Epithelial cell of proximal tubule (primary cell): ENCODE data around the gene DOK5. TPM values are rescaled to one million over a fixed set of nuclear protein-coding genes. Genes with fewer than 3 reads are reported as not detected.

Experiments used
- DNase-seq: peaks from one replicate; pipeline ENCODE4 v3.0.0-alpha.2; 2011; ENCODE audit warnings: low read depth
- H3K4me3 ChIP-seq: 2 replicates; pipeline ENCODE4 v1.5.1; 2011; ENCODE audit warnings: low read depth, mild to moderate bottlenecking, low read length
- total RNA-seq: library from RNA; depleted of rRNA; stranded (reverse); fragments of >200 nt; gene quantifications from 2 replicates; pipeline ENCODE4 v1.2.3, GENCODE V29; 2015
- TF ChIP-seq, protein P1 (sequence below): conservative IDR thresholded peaks from 2 replicates; pipeline ENCODE4 v1.5.1; 2012; ENCODE audit warnings: low read depth, mild to moderate bottlenecking, low read length

Gene DOK5
- total RNA-seq, 1 donor from 2014 or later: 4.4 TPM

DNA sequence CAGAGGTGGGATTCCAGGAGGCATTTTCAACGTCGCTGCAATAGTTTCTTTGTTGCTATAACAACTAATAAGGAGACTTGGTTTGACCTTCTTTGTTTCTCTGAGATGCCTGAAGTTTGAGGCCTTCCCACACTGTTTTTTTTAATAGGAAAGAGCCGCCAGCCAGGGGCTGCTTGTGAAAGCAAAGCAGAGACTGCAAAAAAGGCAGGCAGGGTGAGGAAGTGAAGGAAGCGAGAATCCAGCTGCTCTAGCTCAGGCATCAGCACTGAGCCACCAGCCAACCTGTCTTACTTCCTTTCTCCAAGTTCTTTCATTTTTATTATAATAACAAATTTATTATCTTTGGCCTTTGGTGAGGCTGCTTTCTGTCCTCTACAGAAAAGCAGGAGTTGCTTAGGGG, 179.1 kb downstream of the DOK5 start:
- H3K4me3 ChIP-seq: no peak overlapping the region
- no peak for DNase-seq
- TF ChIP-seq, protein P1, sequence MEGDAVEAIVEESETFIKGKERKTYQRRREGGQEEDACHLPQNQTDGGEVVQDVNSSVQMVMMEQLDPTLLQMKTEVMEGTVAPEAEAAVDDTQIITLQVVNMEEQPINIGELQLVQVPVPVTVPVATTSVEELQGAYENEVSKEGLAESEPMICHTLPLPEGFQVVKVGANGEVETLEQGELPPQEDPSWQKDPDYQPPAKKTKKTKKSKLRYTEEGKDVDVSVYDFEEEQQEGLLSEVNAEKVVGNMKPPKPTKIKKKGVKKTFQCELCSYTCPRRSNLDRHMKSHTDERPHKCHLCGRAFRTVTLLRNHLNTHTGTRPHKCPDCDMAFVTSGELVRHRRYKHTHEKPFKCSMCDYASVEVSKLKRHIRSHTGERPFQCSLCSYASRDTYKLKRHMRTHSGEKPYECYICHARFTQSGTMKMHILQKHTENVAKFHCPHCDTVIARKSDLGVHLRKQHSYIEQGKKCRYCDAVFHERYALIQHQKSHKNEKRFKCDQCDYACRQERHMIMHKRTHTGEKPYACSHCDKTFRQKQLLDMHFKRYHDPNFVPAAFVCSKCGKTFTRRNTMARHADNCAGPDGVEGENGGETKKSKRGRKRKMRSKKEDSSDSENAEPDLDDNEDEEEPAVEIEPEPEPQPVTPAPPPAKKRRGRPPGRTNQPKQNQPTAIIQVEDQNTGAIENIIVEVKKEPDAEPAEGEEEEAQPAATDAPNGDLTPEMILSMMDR: no peak

DNA sequence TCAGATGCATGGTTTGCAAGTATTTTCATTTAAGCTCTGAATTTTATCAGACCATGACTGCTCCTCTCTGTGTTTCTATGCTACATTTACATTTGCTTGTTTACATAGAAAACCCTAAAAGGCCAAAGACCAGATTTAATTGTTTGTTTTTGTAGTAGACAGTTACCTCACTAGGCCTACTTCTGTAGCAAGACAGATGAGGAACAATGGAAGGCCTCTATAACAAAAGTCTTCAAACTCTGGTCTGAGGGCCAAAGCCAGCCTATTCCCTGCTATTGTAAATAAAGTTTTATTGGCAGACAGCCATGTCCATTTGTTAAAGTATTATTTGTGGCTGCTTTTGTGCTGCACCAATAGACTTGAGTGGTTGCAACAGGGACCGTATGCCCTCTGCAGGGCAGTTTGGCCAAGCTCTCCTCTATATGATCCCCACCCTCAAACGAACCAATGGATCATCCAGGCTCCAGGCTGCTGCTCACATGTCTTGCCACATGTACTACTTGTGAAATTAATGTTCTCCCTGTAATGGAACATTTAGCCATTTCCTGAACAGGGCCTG, 182.0 kb downstream of the DOK5 start:
- no peak for DNase-seq
- no peak overlapping the region for H3K4me3 ChIP-seq
- TF ChIP-seq, protein P1: no peak

DNA sequence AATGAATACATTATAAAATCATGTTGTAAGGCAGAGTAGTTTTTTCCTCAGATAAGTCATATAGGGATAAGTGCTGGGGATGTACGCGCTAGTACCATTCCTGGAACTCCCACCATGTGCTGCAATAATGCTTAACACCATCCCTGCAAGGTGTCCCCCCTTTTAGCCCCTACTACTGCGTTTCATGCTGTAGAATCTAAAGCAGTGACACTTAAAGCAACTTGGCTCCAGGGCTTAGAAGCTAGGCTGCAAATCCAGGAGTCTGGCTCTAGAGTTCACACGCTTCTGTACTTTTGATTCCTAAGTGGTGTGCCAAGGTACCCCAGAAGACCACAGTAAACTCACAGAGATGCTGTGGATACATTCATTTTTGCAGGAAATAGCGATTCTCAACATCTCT, 183.1 kb downstream of the DOK5 start:
- no peak for DNase-seq
- TF ChIP-seq, protein P1: no peak
- no peak overlapping the region for H3K4me3 ChIP-seq

- no peak overlapping the region for H3K4me3 ChIP-seq
- DNase-seq: no peak
- TF ChIP-seq, protein P1: no peak
Observed at GRCh38 chr20:54661265-54661664, 185.9 kb downstream of the DOK5 start.

DNA sequence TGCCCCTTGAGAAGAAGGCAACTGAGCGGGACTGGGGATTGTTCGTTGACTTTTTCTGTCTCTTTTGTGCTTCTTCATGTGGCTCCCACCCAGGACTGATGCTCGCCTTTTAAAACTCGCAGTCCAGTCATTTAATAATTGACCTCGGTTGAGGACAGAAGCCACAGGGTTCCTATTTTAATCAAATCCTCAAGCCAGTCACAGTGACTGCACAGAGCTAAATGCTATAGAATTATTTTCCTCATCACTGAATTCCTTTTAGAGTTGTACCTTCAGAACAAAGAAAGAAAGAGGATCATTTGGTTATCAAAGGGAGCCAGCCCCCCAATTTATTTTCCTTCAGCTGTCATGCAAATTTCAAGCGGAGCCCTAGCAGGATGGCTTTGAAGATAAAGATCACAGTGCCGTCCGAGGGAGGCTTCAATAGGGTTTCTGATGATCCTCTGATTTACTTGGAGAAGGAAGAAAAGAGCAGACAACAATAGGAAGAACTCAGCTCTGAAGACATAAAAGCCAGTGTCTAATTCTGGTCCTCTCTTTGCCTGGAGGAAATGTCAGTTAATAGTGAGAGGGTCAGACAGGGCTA, 186.6 kb downstream of the DOK5 start:
- H3K4me3 ChIP-seq: no peak overlapping the region
- DNase-seq: no peak
- TF ChIP-seq, protein P1: no peak

DNA sequence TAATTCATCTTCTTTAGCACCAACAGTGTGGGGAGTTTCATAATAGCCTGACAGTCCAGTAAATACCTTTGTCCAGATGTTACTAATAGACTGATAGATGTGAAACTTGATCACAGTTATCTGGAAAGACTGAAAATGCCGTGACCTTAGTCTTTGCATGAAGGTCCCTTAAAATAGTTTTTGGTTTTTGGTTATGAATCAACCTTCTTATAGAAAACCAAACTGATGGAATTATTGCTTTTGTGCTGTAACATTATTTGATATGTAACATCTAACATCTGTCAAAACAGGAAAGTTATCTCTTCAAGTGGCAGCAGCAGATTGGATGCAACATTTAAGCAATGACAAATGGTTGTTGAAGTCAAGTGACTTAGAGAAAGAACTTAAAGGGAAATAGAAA, 190.4 kb downstream of the DOK5 start:
- H3K4me3 ChIP-seq: no peak overlapping the region
- no peak for DNase-seq
- TF ChIP-seq, protein P1: no peak
